GM23338 (cell line): ENCODE measurements around the gene SRSF4. TPM values are rescaled to one million over a fixed set of nuclear protein-coding genes. Genes with fewer than 3 reads are reported as not detected.

Source experiments
- ATAC-seq: fragments of 200-7000 bp; cut with Tn5 transposase; 3 replicates; pipeline ENCODE4 v1.9.1; 2020
- DNase-seq: peaks from one replicate; pipeline ENCODE4 v3.0.0-alpha.2; 2015; ENCODE audit warnings: low spot score
- H2AFZ ChIP-seq: fragments of 200-600 bp; sonication (generic); 2 replicates; pipeline ENCODE4 v1.8.0; 2016; ENCODE audit warnings: antibody characterized with exemption, mild to moderate bottlenecking, moderate library complexity
- H3F3A ChIP-seq: fragments of 200-600 bp; sonication (generic); replicated peaks from 2 replicates; pipeline ENCODE4 v1.8.0; 2017; ENCODE audit warnings: antibody characterized with exemption, mixed run types, low read depth
- H3K27ac ChIP-seq: fragments of 200-600 bp; sonication (generic); 2 replicates; pipeline ENCODE4 v1.6.1; 2016; ENCODE audit warnings: low read depth
- H3K27me3 ChIP-seq: fragments of 200-600 bp; sonication (generic); 2 replicates; pipeline ENCODE4 v1.8.0; 2016; ENCODE audit warnings: mild to moderate bottlenecking, mixed run types, moderate library complexity; ENCODE audit not compliant: insufficient read depth
- H3K36me3 ChIP-seq: fragments of 200-600 bp; sonication (generic); 2 replicates; pipeline ENCODE4 v1.8.0; 2016; ENCODE audit warnings: mild to moderate bottlenecking; ENCODE audit not compliant: insufficient read depth
- H3K4me1 ChIP-seq: fragments of 200-600 bp; sonication (generic); 2 replicates; pipeline ENCODE4 v1.8.0; 2016; ENCODE audit warnings: mild to moderate bottlenecking, moderate library complexity; ENCODE audit not compliant: insufficient read depth
- H3K4me2 ChIP-seq: fragments of 200-600 bp; sonication (generic); 2 replicates; pipeline ENCODE4 v1.7.1; 2017; ENCODE audit warnings: mixed run types
- H3K4me3 ChIP-seq: fragments of 200-600 bp; sonication (generic); 2 replicates; pipeline ENCODE4 v1.6.1; 2016; ENCODE audit warnings: mixed run types
- H3K79me2 ChIP-seq: fragments of 200-600 bp; sonication (generic); replicated peaks from 2 replicates; pipeline ENCODE4 v1.8.0; 2017; ENCODE audit warnings: mild to moderate bottlenecking; ENCODE audit not compliant: insufficient read depth
- H3K9me2 ChIP-seq: fragments of 200-600 bp; sonication (generic); 2 replicates; pipeline ENCODE4 v1.8.0; 2017; ENCODE audit not compliant: insufficient read depth
- H4K20me1 ChIP-seq: fragments of 200-600 bp; sonication (generic); replicated peaks from 2 replicates; pipeline ENCODE4 v1.8.0; 2017; ENCODE audit warnings: mild to moderate bottlenecking; ENCODE audit not compliant: insufficient read depth
- H3K27ac Mint-ChIP-seq: 2 replicates; pipeline ENCODE4 v1.8.0; 2020; ENCODE audit warnings: inconsistent platforms, mild to moderate bottlenecking, moderate library complexity, mixed read lengths
- H3K27me3 Mint-ChIP-seq: 3 replicates; pipeline ENCODE4 v1.8.0; 2022; ENCODE audit warnings: low read depth, mild to moderate bottlenecking, moderate library complexity, mixed read lengths, inconsistent platforms; ENCODE audit not compliant: insufficient read depth, poor library complexity
- H3K36me3 Mint-ChIP-seq: 3 replicates; pipeline ENCODE4 v1.8.0; 2021; ENCODE audit warnings: low read depth, mild to moderate bottlenecking, inconsistent platforms, moderate library complexity, mixed read lengths
- H3K4me1 Mint-ChIP-seq: 3 replicates; pipeline ENCODE4 v1.8.0; 2020; ENCODE audit warnings: mild to moderate bottlenecking, inconsistent platforms, mixed read lengths
- H3K4me3 Mint-ChIP-seq: 3 replicates; pipeline ENCODE4 v1.8.0; 2021; ENCODE audit warnings: moderate library complexity, mild to moderate bottlenecking, inconsistent platforms, mixed read lengths
- H3K9me3 Mint-ChIP-seq: 3 replicates; pipeline ENCODE4 v1.8.0; 2020; ENCODE audit warnings: moderate library complexity, mild to moderate bottlenecking, inconsistent platforms, mixed read lengths
- CREB1 ChIP-seq: fragments of 250-450 bp; sonication (Bioruptor Pico); IDR thresholded peaks from 2 replicates; pipeline ENCODE4 v1.5.0; 2020; ENCODE audit warnings: low read depth, mild to moderate bottlenecking, moderate library complexity
- CTCF ChIP-seq, 2 experiments: fragments of 200-600 bp in 1 of 2; sonication (generic) in 1 of 2; conservative IDR thresholded peaks; 2 replicates each; pipeline versions ENCODE4 v1.5.1 to v1.6.1; 2016 to 2017; ENCODE audit warnings: antibody characterized with exemption in 2 of 2, low read depth in 2 of 2, mild to moderate bottlenecking in 2 of 2, moderate library complexity in 1 of 2
- EZH2 ChIP-seq: fragments of 200-600 bp; sonication (generic); IDR thresholded peaks from one replicate; pipeline ENCODE4 v1.8.0; 2017; ENCODE audit warnings: antibody characterized with exemption, mild to moderate bottlenecking, low read depth; ENCODE audit not compliant: unreplicated experiment
- JUNB ChIP-seq: IDR thresholded peaks from one replicate; pipeline ENCODE4 v1.6.1; 2016; ENCODE audit warnings: antibody characterized with exemption; ENCODE audit not compliant: unreplicated experiment
- NANOG ChIP-seq: IDR thresholded peaks from 2 replicates; pipeline ENCODE4 v1.6.1; 2016; ENCODE audit warnings: antibody characterized with exemption, borderline replicate concordance
- POLR2AphosphoS5 ChIP-seq: IDR thresholded peaks from 2 replicates; pipeline ENCODE4 v1.6.1; 2016; ENCODE audit warnings: antibody characterized with exemption, low read depth
- REST ChIP-seq: IDR thresholded peaks from one replicate; pipeline ENCODE4 v1.6.1; 2018; ENCODE audit warnings: antibody characterized with exemption; ENCODE audit not compliant: unreplicated experiment
- STAT1 ChIP-seq: IDR thresholded peaks from one replicate; pipeline ENCODE4 v1.6.1; 2016; ENCODE audit warnings: antibody characterized with exemption; ENCODE audit not compliant: unreplicated experiment
- ZNF114 ChIP-seq: fragments of 250-450 bp; sonication (Bioruptor Pico); IDR thresholded peaks from 2 replicates; pipeline ENCODE4 v1.5.0; 2020; ENCODE audit warnings: mild to moderate bottlenecking, moderate library complexity
- ZNF331 ChIP-seq: fragments of 250-450 bp; sonication (Bioruptor Pico); IDR thresholded peaks from 2 replicates; pipeline ENCODE4 v1.5.0; 2020; ENCODE audit warnings: low read depth, mild to moderate bottlenecking, moderate library complexity
- ZNF462 ChIP-seq: fragments of 250-450 bp; sonication (Bioruptor Pico); IDR thresholded peaks from 2 replicates; pipeline ENCODE4 v1.5.0; 2020; ENCODE audit warnings: mild to moderate bottlenecking, moderate library complexity
- polyA plus RNA-seq: library from polyadenylated mRNA; unstranded; fragments of >200 nt; fragmentation: Nextera tagmentation; extraction: Ambion mirVana; gene quantifications from 2 replicates; pipeline ENCODE4 v1.2.1, GENCODE V29; 2016
- total RNA-seq: library from RNA; depleted of rRNA; stranded (reverse); fragments of >200 nt; shearing (Covaris generic); gene quantifications from 2 replicates; pipeline ENCODE4 v1.2.3, GENCODE V29; 2014

SRSF4 gene
- total and polyA plus RNA-seq, 2 experiments from 2014 or later = 58.4 to 98.3 TPM

- TF ChIP-seq ZNF462 (CRISPR knock-in tag) = no peak
- no peak for TF ChIP-seq JUNB
These were observed 42.7 kb upstream of the SRSF4 start (continued) for GRCh38 chr1:29224356-29224837.

GRCh38 chr1:29223521-29223920, 41.8 kb upstream of the SRSF4 start:
- DNase-seq = no peak
- Mint-ChIP-seq H3K27me3 (no peaks in the 10 kb centered on the region), H3K36me3 (peaks cover 4% of the 10 kb centered on the region; the same call in 1 of the 3 replicates), H3K27ac (no peak overlapping the region), H3K9me3 (no peaks in the 10 kb centered on the region), H3K4me1 (peaks cover 20% of the 10 kb centered on the region), H3K4me3 (no peak overlapping the region)
- peaks cover 16% of the 10 kb centered on the region for H3K4me1 ChIP-seq
- no peak overlapping the region for H2AFZ ChIP-seq
- no peak overlapping the region for H3K4me3 ChIP-seq
- no peak overlapping the region for H3K4me2 ChIP-seq
- 0 out of 2 replicates have a peak, but pooled peaks cover 3% of the 10 kb centered on the region for H3K36me3 ChIP-seq
- H3F3A ChIP-seq = no peaks in the 10 kb centered on the region; the same call in 1 of the 2 replicates
- H3K79me2 ChIP-seq = peaks cover 6% of the 10 kb centered on the region; the same call in 1 of the 2 replicates
- H3K27me3 ChIP-seq = no peaks in the 10 kb centered on the region
- H3K9me2 ChIP-seq = no peaks in the 10 kb centered on the region
- no peak overlapping the region for H3K27ac ChIP-seq
- no peak for ATAC-seq
- H4K20me1 ChIP-seq = peaks cover 7% of the 10 kb centered on the region
- no peak for TF ChIP-seq CTCF (conservative IDR thresholded peaks at IDR 0.05; ENCODE audit: low read depth in 2 of 2)
- no peak for TF ChIP-seq NANOG
- no peak for TF ChIP-seq EZH2
- TF ChIP-seq REST = no peak
- no peak for TF ChIP-seq CREB1
- no peak for TF ChIP-seq ZNF114 (CRISPR knock-in tag)
- no peak for TF ChIP-seq ZNF331 (CRISPR knock-in tag)
- TF ChIP-seq POLR2AphosphoS5 = no peak
- no peak for TF ChIP-seq JUNB
- no peak for TF ChIP-seq STAT1
